ENCODE data around the gene CMIP. TPM values are rescaled to one million over a fixed set of nuclear protein-coding genes. Genes with fewer than 3 reads are reported as not detected.

The CMIP gene
- total RNA-seq, 1 donor from 2014 or later: 46.6 TPM

DNA sequence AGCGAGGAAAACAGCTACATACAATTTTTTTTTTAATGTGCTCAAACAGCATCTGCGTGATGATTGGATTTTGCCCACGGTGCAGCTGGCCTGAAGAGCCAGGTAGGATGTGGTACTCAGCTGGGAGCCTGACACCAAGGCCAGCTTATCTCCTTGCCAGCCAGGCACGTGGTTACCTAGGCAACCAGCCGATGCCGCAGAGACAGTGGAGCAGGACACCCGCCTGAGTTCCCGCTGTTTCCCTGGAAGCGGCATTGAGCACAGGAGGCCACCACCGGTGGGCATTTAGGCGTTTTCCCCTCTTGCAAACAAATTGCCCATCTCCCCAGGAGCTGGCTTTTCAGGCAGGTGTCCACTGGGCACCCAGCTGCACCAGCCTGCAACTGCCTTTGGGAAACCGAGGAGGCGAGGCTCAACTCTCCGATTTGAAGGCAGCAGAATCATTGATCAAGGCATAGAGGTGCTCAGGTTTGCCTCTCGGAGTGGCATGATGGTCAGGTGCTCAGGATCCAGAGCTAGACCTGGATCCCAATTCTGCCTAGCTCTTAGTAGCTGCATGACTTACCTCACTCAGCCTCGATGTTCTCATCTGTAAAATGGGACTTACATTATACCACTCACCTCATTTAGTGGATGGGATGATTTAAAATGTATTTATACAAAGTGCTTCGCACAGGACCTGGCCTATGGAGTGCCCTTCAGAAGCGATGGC lies 196.9 kb downstream of the CMIP start:
- Mint-ChIP-seq H3K4me3 (no peak overlapping the region), H3K36me3 (peaks cover 4% of the 10 kb centered on the region), H3K27me3 (no peaks in the 10 kb centered on the region), H3K9me3 (no peaks in the 10 kb centered on the region), H3K4me1 (ENCODE audit: unreplicated experiment) (peaks cover 42% of the 10 kb centered on the region), H3K27ac (peak overlapping the region; percentile 63)
- TF ChIP-seq, protein P1, sequence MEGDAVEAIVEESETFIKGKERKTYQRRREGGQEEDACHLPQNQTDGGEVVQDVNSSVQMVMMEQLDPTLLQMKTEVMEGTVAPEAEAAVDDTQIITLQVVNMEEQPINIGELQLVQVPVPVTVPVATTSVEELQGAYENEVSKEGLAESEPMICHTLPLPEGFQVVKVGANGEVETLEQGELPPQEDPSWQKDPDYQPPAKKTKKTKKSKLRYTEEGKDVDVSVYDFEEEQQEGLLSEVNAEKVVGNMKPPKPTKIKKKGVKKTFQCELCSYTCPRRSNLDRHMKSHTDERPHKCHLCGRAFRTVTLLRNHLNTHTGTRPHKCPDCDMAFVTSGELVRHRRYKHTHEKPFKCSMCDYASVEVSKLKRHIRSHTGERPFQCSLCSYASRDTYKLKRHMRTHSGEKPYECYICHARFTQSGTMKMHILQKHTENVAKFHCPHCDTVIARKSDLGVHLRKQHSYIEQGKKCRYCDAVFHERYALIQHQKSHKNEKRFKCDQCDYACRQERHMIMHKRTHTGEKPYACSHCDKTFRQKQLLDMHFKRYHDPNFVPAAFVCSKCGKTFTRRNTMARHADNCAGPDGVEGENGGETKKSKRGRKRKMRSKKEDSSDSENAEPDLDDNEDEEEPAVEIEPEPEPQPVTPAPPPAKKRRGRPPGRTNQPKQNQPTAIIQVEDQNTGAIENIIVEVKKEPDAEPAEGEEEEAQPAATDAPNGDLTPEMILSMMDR (conservative IDR thresholded peaks at IDR 0.05): no peak
- no peak for DNase-seq (ENCODE audit: extremely low spot score, unreplicated experiment)

DNA sequence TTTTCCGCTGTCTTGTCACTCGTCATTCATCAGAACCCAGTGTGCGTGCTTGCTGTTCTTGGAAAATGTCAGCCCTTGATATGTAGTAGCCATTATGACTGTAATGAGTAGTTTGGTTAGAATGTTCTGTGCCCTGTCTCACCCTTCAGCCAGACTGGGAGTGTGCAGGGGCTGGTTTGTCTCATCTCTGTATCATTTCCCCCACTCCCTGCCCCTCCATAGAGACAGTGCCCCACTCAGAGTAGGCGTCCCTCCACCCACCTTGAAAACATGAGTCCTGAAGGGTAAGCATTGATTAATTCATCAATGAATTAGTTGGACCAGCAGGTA lies 197.5 kb downstream of the CMIP start:
- TF ChIP-seq, protein P1 (conservative IDR thresholded peaks at IDR 0.05): no peak
- Mint-ChIP-seq H3K4me1 (ENCODE audit: unreplicated experiment) (peaks cover 44% of the 10 kb centered on the region), H3K4me3 (no peak overlapping the region), H3K36me3 (peaks cover 4% of the 10 kb centered on the region), H3K27me3 (no peaks in the 10 kb centered on the region), H3K9me3 (no peaks in the 10 kb centered on the region), H3K27ac (peak overlapping the region; percentile 5)
- DNase-seq (ENCODE audit: extremely low spot score, unreplicated experiment): no peak

DNA sequence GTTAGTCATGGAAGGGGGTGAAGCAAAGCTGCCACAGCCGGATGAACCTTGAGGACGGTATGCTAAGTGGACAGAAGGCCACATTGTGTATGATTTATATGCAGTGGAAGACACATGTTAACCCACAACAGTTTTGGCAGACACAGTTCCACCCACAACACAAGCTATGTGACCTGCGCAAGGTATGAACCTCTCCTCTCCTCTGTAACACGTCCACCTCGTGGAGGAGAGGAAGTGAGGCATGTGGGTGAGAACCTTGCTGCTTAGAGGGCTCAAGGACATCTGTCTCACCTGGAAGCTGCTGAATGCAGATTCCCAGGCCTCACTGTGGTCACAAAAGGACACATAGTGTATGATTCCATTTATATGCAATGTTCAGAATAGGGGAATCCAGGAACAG lies 198.3 kb downstream of the CMIP start:
- TF ChIP-seq, protein P1 (conservative IDR thresholded peaks at IDR 0.05): no peak
- Mint-ChIP-seq H3K36me3 (peaks cover 4% of the 10 kb centered on the region), H3K27ac (peak overlapping the region; percentile 57), H3K9me3 (no peaks in the 10 kb centered on the region), H3K27me3 (no peaks in the 10 kb centered on the region), H3K4me3 (no peak overlapping the region), H3K4me1 (ENCODE audit: unreplicated experiment) (peaks cover 49% of the 10 kb centered on the region)
- no peak for DNase-seq (ENCODE audit: extremely low spot score, unreplicated experiment)

DNA sequence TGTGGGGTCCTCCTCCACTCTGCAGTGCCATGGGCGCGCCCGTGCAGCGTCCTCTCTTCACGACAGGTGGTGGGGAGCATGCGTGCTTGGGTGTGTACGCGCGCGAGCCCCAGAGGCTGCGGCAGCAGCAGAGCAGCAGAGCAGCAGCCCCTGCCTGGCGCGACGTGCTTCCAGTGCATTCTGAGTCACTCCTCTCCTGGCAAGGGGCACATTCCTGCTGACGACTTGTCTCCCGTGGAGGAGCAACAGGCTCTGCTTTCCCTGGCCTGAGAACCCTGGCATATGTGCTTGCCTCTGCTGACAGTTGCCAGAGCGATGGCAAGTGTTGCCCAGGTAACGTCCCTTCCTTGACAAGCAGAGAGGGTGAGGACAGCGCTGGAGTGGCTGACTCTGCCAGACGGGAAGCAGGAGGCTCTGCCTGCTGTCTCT lies 200.7 kb downstream of the CMIP start:
- H3K27ac Mint-ChIP-seq: peak overlapping the region; percentile 83
- peaks cover 4% of the 10 kb centered on the region for H3K36me3 Mint-ChIP-seq
- no peaks in the 10 kb centered on the region for H3K9me3 Mint-ChIP-seq
- TF ChIP-seq, protein P1 (conservative IDR thresholded peaks at IDR 0.05): no peak
- no peak for DNase-seq (ENCODE audit: extremely low spot score, unreplicated experiment)
- H3K27me3 Mint-ChIP-seq: no peaks in the 10 kb centered on the region
- H3K4me1 Mint-ChIP-seq (ENCODE audit: unreplicated experiment): peaks cover 57% of the 10 kb centered on the region
- peak overlapping the region; percentile 44 for H3K4me3 Mint-ChIP-seq

DNA sequence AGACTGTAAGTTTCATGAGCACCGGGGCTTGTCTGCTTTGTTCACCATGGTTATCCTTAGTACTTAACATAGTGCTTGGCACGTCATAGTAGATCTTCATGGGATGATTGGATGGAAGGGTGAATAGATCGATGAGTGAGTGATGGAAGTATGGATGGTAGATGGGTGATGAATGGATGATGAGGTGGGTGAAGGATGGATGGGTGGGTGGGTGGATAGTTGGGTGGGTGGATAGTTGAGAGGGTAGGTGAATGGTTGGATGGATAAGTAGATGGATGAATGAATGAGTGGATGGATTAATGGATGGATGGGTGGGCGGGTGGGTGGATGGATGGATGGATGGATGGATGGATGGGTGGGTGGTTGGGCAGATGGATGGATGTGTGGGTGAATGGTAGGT lies 201.3 kb downstream of the CMIP start:
- Mint-ChIP-seq H3K4me3 (no peak overlapping the region), H3K9me3 (no peaks in the 10 kb centered on the region), H3K27ac (peak overlapping the region; percentile 83), H3K36me3 (peaks cover 4% of the 10 kb centered on the region), H3K27me3 (no peaks in the 10 kb centered on the region), H3K4me1 (ENCODE audit: unreplicated experiment) (peaks cover 60% of the 10 kb centered on the region)
- TF ChIP-seq, protein P1 (conservative IDR thresholded peaks at IDR 0.05): no peak
- DNase-seq (ENCODE audit: extremely low spot score, unreplicated experiment): no peak
